IPS-20b (cell line): Measurements from ENCODE around the gene BTBD6.

Experiments
- H3K27ac ChIP-seq: one replicate; pipeline ENCODE4 v1.5.1; 2013; ENCODE audit warnings: low read length
- H3K27me3 ChIP-seq: 2 replicates; pipeline ENCODE4 v1.6.1; 2013; ENCODE audit warnings: mild to moderate bottlenecking, low read length, inconsistent platforms; ENCODE audit not compliant: insufficient read depth
- H3K36me3 ChIP-seq: 2 replicates; pipeline ENCODE4 v1.6.1; 2013; ENCODE audit warnings: low read depth, mild to moderate bottlenecking, inconsistent platforms, low read length, moderate library complexity; ENCODE audit not compliant: insufficient read depth
- H3K4me1 ChIP-seq: 2 replicates; pipeline ENCODE4 v1.6.1; 2013; ENCODE audit warnings: mild to moderate bottlenecking, control low read depth, inconsistent platforms, low read length, moderate library complexity; ENCODE audit not compliant: insufficient read depth
- H3K4me3 ChIP-seq: 2 replicates; pipeline ENCODE4 v1.5.1; 2013; ENCODE audit warnings: mild to moderate bottlenecking, low read length, inconsistent platforms
- H3K9ac ChIP-seq: 2 replicates; pipeline ENCODE4 v1.6.1; 2013; ENCODE audit warnings: low read depth, mild to moderate bottlenecking, inconsistent platforms, low read length, moderate library complexity
- H3K9me3 ChIP-seq: 2 replicates; pipeline ENCODE4 v1.6.1; 2013; ENCODE audit warnings: mild to moderate bottlenecking, low read depth, low read length, inconsistent platforms; ENCODE audit not compliant: insufficient read depth

The BTBD6 gene

GRCh38 chr14:105204931-105205672 lies 43.2 kb upstream of the BTBD6 start:
- H3K4me3 ChIP-seq, result no peak overlapping the region
- H3K9ac ChIP-seq, result no peak overlapping the region
- no peaks in the 10 kb centered on the region for H3K36me3 ChIP-seq
- H3K27ac ChIP-seq, result no peak overlapping the region
- H3K4me1 ChIP-seq, result no peaks in the 10 kb centered on the region
- H3K9me3 ChIP-seq, result no peaks in the 10 kb centered on the region
- no peaks in the 10 kb centered on the region for H3K27me3 ChIP-seq

- no peaks in the 10 kb centered on the region for H3K27me3 ChIP-seq
- H3K4me3 ChIP-seq, result no peak overlapping the region
- no peaks in the 10 kb centered on the region for H3K4me1 ChIP-seq
- no peak overlapping the region for H3K9ac ChIP-seq
- H3K9me3 ChIP-seq, result no peaks in the 10 kb centered on the region
- H3K27ac ChIP-seq, result no peak overlapping the region
- H3K36me3 ChIP-seq, result no peaks in the 10 kb centered on the region
Observed at GRCh38 chr14:105205673-105206208, 42.6 kb upstream of the BTBD6 start.

- H3K4me3 ChIP-seq, result no peak overlapping the region
- no peaks in the 10 kb centered on the region for H3K27me3 ChIP-seq
- H3K27ac ChIP-seq, result no peak overlapping the region
- H3K4me1 ChIP-seq, result no peaks in the 10 kb centered on the region
- no peaks in the 10 kb centered on the region for H3K9me3 ChIP-seq
- H3K36me3 ChIP-seq, result no peaks in the 10 kb centered on the region
- no peak overlapping the region for H3K9ac ChIP-seq
Observed at GRCh38 chr14:105206873-105207272, 41.5 kb upstream of the BTBD6 start.

- Histone ChIP-seq H3K9ac (no peak overlapping the region), H3K36me3 (no peaks in the 10 kb centered on the region), H3K27me3 (no peaks in the 10 kb centered on the region), H3K27ac (no peak overlapping the region), H3K9me3 (no peaks in the 10 kb centered on the region), H3K4me1 (no peaks in the 10 kb centered on the region), H3K4me3 (no peak overlapping the region)
Observed at GRCh38 chr14:105207460-105207901, 40.9 kb upstream of the BTBD6 start.

- H3K4me3 ChIP-seq, result no peak overlapping the region
- no peaks in the 10 kb centered on the region for H3K36me3 ChIP-seq
- H3K27ac ChIP-seq, result no peak overlapping the region
Observed at GRCh38 chr14:105207996-105208737, 40.2 kb upstream of the BTBD6 start.

GRCh38 chr14:105208738-105209075 lies 39.6 kb upstream of the BTBD6 start:
- H3K27me3 ChIP-seq, result no peaks in the 10 kb centered on the region
- no peak overlapping the region for H3K9ac ChIP-seq
- H3K36me3 ChIP-seq, result no peaks in the 10 kb centered on the region
- H3K4me3 ChIP-seq, result no peak overlapping the region
- H3K27ac ChIP-seq, result no peak overlapping the region
- no peaks in the 10 kb centered on the region for H3K4me1 ChIP-seq
- no peaks in the 10 kb centered on the region for H3K9me3 ChIP-seq

More at GRCh38 chr14:105207996-105208737, 40.2 kb upstream of the BTBD6 start:
- Histone ChIP-seq H3K4me1 (no peaks in the 10 kb centered on the region), H3K9ac (no peak overlapping the region), H3K27me3 (no peaks in the 10 kb centered on the region), H3K9me3 (no peaks in the 10 kb centered on the region)

- no peaks in the 10 kb centered on the region for H3K4me1 ChIP-seq
- no peaks in the 10 kb centered on the region for H3K27me3 ChIP-seq
- H3K4me3 ChIP-seq, result no peak overlapping the region
- H3K9ac ChIP-seq, result no peak overlapping the region
- no peaks in the 10 kb centered on the region for H3K36me3 ChIP-seq
- H3K27ac ChIP-seq, result no peak overlapping the region
- H3K9me3 ChIP-seq, result no peaks in the 10 kb centered on the region
Observed at GRCh38 chr14:105209091-105209490, 39.2 kb upstream of the BTBD6 start.

GRCh38 chr14:105209646-105210045 lies 38.7 kb upstream of the BTBD6 start:
- Histone ChIP-seq H3K27me3 (no peaks in the 10 kb centered on the region), H3K36me3 (no peaks in the 10 kb centered on the region), H3K9me3 (no peaks in the 10 kb centered on the region), H3K27ac (no peak overlapping the region), H3K9ac (no peak overlapping the region), H3K4me3 (no peak overlapping the region), H3K4me1 (no peaks in the 10 kb centered on the region)

GRCh38 chr14:105210266-105211025 lies 37.9 kb upstream of the BTBD6 start:
- H3K36me3 ChIP-seq, result no peaks in the 10 kb centered on the region
- H3K27ac ChIP-seq, result no peak overlapping the region
- no peaks in the 10 kb centered on the region for H3K4me1 ChIP-seq
- no peaks in the 10 kb centered on the region for H3K9me3 ChIP-seq
- no peaks in the 10 kb centered on the region for H3K27me3 ChIP-seq
- no peak overlapping the region for H3K4me3 ChIP-seq
- H3K9ac ChIP-seq, result no peak overlapping the region

GRCh38 chr14:105211086-105211757 lies 37.1 kb upstream of the BTBD6 start:
- Histone ChIP-seq H3K9me3 (no peaks in the 10 kb centered on the region), H3K9ac (no peak overlapping the region), H3K4me3 (no peak overlapping the region), H3K36me3 (no peaks in the 10 kb centered on the region), H3K27me3 (no peaks in the 10 kb centered on the region), H3K27ac (no peak overlapping the region), H3K4me1 (no peaks in the 10 kb centered on the region)

- H3K4me1 ChIP-seq, result no peaks in the 10 kb centered on the region
- no peaks in the 10 kb centered on the region for H3K27me3 ChIP-seq
- no peak overlapping the region for H3K4me3 ChIP-seq
- no peaks in the 10 kb centered on the region for H3K9me3 ChIP-seq
- H3K36me3 ChIP-seq, result no peaks in the 10 kb centered on the region
- no peak overlapping the region for H3K27ac ChIP-seq
- H3K9ac ChIP-seq, result no peak overlapping the region
Observed at GRCh38 chr14:105211758-105212089, 36.6 kb upstream of the BTBD6 start.
